H1 (cell line): Measurements from ENCODE around the gene SLC37A1. TPM values are rescaled to one million over a fixed set of nuclear protein-coding genes. Genes with fewer than 3 reads are reported as not detected.

ENCODE experiments used
- polyA plus RNA-seq, 7 experiments: library from polyadenylated mRNA; depleted of rRNA in 3 of 7; stranded (reverse) in 5 of 7; unstranded in 2 of 7; fragments of >200 nt in 5 of 7; fragments of 200-250 nt in 2 of 7; gene quantifications; 1 replicate in 5 of 7; 2 replicates in 1 of 7; 4 replicates in 1 of 7; pipeline versions ENCODE4 v1.2.1 to v1.2.3, GENCODE V29; 2011 to 2013; ENCODE audit warnings: missing spikeins in 2 of 7, mixed read lengths in 2 of 7
- total RNA-seq: library from RNA; stranded (reverse); fragmentation: NEBNext Ultra II Directional; extraction: Animal tissue kit (Norgen Biotek cat#: 25700); gene quantifications from 2 replicates; pipeline ENCODE4 v1.2.1, GENCODE V29; 2021
- TF ChIP-seq, protein P1 (sequence below): IDR thresholded peaks from 2 replicates; pipeline ENCODE4 v1.6.1; 2012; ENCODE audit warnings: inconsistent platforms

The SLC37A1 gene
- total and polyA plus RNA-seq, 2 of the 8 experiments (the other 6 are each of a cell fraction or from before 2014, with no cell fraction given): 15.6 to 30.9 TPM

DNA sequence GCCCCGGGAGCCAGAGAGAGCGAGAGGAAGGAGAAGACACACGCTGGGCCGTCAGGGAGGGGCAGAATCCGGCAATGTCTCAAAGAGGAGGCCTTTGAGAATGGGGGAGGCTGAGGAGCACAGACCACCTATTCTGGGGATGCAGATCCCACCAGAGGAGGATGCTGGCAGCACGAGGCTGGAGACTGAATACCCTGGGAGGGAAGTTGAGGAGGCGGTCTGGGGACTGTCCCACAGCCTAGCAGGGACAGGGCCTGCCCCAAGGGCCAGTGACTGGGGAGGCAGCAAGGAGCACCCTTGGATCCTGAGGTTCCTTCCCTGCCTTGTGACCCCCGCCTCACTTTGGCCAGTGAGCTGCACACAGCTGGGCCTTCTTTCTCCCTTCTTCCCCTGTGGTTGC lies 49.2 kb downstream of the SLC37A1 start (continued):
- TF ChIP-seq, protein P1, sequence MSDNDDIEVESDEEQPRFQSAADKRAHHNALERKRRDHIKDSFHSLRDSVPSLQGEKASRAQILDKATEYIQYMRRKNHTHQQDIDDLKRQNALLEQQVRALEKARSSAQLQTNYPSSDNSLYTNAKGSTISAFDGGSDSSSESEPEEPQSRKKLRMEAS: no peak
